Astrocyte (in vitro differentiated cells and primary cell): ENCODE measurements around the gene SBNO2. TPM values are rescaled to one million over a fixed set of nuclear protein-coding genes. Genes with fewer than 3 reads are reported as not detected.

ENCODE experiments used
- DNase-seq: peaks from one replicate; pipeline ENCODE4 v3.0.0-alpha.2; 2010; ENCODE audit warnings: low read depth
- FAIRE-seq: peaks from 2 replicates; lab custom pipeline; 2011; peaks lifted over from hg19 to GRCh38; lab: Jason Lieb, UNC
- H2AFZ ChIP-seq: 2 replicates; pipeline ENCODE4 v1.6.0; 2012; ENCODE audit warnings: low read depth, low read length, inconsistent platforms
- H3K27ac ChIP-seq: 2 replicates; pipeline ENCODE4 v1.5.1; 2011; ENCODE audit warnings: low read depth, low read length, inconsistent platforms
- H3K27me3 ChIP-seq: 2 replicates; pipeline ENCODE4 v1.6.0; 2011; ENCODE audit warnings: low read length, inconsistent platforms; ENCODE audit not compliant: insufficient read depth
- H3K36me3 ChIP-seq: 2 replicates; pipeline ENCODE4 v1.5.1; 2011; ENCODE audit warnings: low read length, inconsistent platforms; ENCODE audit not compliant: insufficient read depth
- H3K4me1 ChIP-seq: 2 replicates; pipeline ENCODE4 v1.5.1; 2011; ENCODE audit warnings: low read length, inconsistent platforms; ENCODE audit not compliant: insufficient read depth
- H3K4me2 ChIP-seq: 2 replicates; pipeline ENCODE4 v1.6.0; 2012; ENCODE audit warnings: low read length, inconsistent platforms
- H3K4me3 ChIP-seq: 2 replicates; pipeline ENCODE4 v1.5.1; 2011; ENCODE audit warnings: low read depth, mild to moderate bottlenecking, low read length, inconsistent platforms; ENCODE audit not compliant: insufficient read depth
- H3K79me2 ChIP-seq: 2 replicates; pipeline ENCODE4 v1.6.0; 2012; ENCODE audit warnings: mild to moderate bottlenecking, low read length, inconsistent platforms; ENCODE audit not compliant: insufficient read depth
- H3K9ac ChIP-seq: 2 replicates; pipeline ENCODE4 v1.6.0; 2012; ENCODE audit warnings: mild to moderate bottlenecking, low read length, inconsistent platforms
- H3K9me3 ChIP-seq: 2 replicates; pipeline ENCODE4 v1.5.1; 2012; ENCODE audit warnings: low read depth, mild to moderate bottlenecking, low read length, inconsistent platforms; ENCODE audit not compliant: insufficient read depth
- H4K20me1 ChIP-seq: 2 replicates; pipeline ENCODE4 v1.6.0; 2012; ENCODE audit warnings: low read length, inconsistent platforms; ENCODE audit not compliant: insufficient read depth
- H3K27ac Mint-ChIP-seq: one replicate; pipeline ENCODE4 v1.8.0; 2021; ENCODE audit warnings: mild to moderate bottlenecking, mixed read lengths; ENCODE audit not compliant: unreplicated experiment
- H3K27me3 Mint-ChIP-seq: one replicate; pipeline ENCODE4 v1.8.0; 2021; ENCODE audit warnings: low read depth, mixed read lengths; ENCODE audit not compliant: unreplicated experiment
- H3K36me3 Mint-ChIP-seq: one replicate; pipeline ENCODE4 v1.8.0; 2021; ENCODE audit warnings: low read depth, mixed read lengths; ENCODE audit not compliant: unreplicated experiment
- H3K4me1 Mint-ChIP-seq: one replicate; pipeline ENCODE4 v1.8.0; 2021; ENCODE audit warnings: low read depth, mixed read lengths; ENCODE audit not compliant: unreplicated experiment
- H3K4me3 Mint-ChIP-seq: one replicate; pipeline ENCODE4 v1.8.0; 2021; ENCODE audit warnings: mild to moderate bottlenecking, moderate library complexity, mixed read lengths; ENCODE audit not compliant: unreplicated experiment
- H3K9me3 Mint-ChIP-seq: one replicate; pipeline ENCODE4 v1.8.0; 2021; ENCODE audit warnings: mild to moderate bottlenecking, mixed read lengths; ENCODE audit not compliant: unreplicated experiment
- CTCF ChIP-seq: IDR thresholded peaks from 2 replicates; pipeline ENCODE4 v1.5.1; 2011; ENCODE audit warnings: low read depth, mild to moderate bottlenecking, inconsistent platforms, low read length, moderate library complexity; ENCODE audit not compliant: insufficient read depth
- EZH2 ChIP-seq: IDR thresholded peaks from 2 replicates; pipeline ENCODE4 v1.6.1; 2012; ENCODE audit warnings: mild to moderate bottlenecking, low read length, inconsistent platforms; ENCODE audit not compliant: insufficient read depth
- total RNA-seq: library from RNA; stranded (reverse); gene quantifications from 2 replicates; pipeline ENCODE4 v1.2.1, GENCODE V29; 2021

SBNO2 gene
- total RNA-seq, 1 donor from 2014 or later, result 39.3 TPM

- H3K4me1 ChIP-seq, result peaks cover 3% of the 10 kb centered on the region
- H3K9me3 ChIP-seq, result no peaks in the 10 kb centered on the region
- peaks cover 9% of the 10 kb centered on the region for H4K20me1 ChIP-seq
- TF ChIP-seq CTCF, result no peak
- TF ChIP-seq EZH2, result no peak
- peaks cover 3% of the 10 kb centered on the region for H3K4me1 Mint-ChIP-seq
- no peak overlapping the region for H3K4me3 Mint-ChIP-seq
- DNase-seq (no peak), FAIRE-seq (no peak)
- H3K27ac Mint-ChIP-seq, result no peak overlapping the region
- H3K27me3 Mint-ChIP-seq, result peaks cover 34% of the 10 kb centered on the region
- no peaks in the 10 kb centered on the region for H3K79me2 ChIP-seq
- H2AFZ ChIP-seq, result no peak overlapping the region
- no peak overlapping the region for H3K27ac ChIP-seq
- no peaks in the 10 kb centered on the region for H3K36me3 ChIP-seq
- H3K4me2 ChIP-seq, result no peak overlapping the region
- peaks cover 35% of the 10 kb centered on the region for H3K27me3 ChIP-seq
- no peaks in the 10 kb centered on the region for H3K9me3 Mint-ChIP-seq
- H3K9ac ChIP-seq, result no peak overlapping the region
- peaks cover 2% of the 10 kb centered on the region for H3K36me3 Mint-ChIP-seq
- H3K4me3 ChIP-seq, result no peak overlapping the region
Observed at GRCh38 chr19:1069009-1069779, 104.9 kb downstream of the SBNO2 start.

GRCh38 chr19:1068009-1069001, 105.8 kb downstream of the SBNO2 start:
- H3K4me2 ChIP-seq, result no peak overlapping the region
- TF ChIP-seq EZH2, result no peak
- TF ChIP-seq CTCF, result no peak
- H3K27ac ChIP-seq, result no peak overlapping the region
- peaks cover 3% of the 10 kb centered on the region for H3K4me1 ChIP-seq
- Mint-ChIP-seq H3K36me3 (peaks cover 2% of the 10 kb centered on the region), H3K27ac (no peak overlapping the region), H3K4me3 (no peak overlapping the region), H3K27me3 (peaks cover 33% of the 10 kb centered on the region), H3K4me1 (peaks cover 3% of the 10 kb centered on the region), H3K9me3 (no peaks in the 10 kb centered on the region)
- peaks cover 9% of the 10 kb centered on the region for H4K20me1 ChIP-seq
- H3K9me3 ChIP-seq, result no peaks in the 10 kb centered on the region
- FAIRE-seq, result no peak
- peaks cover 35% of the 10 kb centered on the region for H3K27me3 ChIP-seq
- H2AFZ ChIP-seq, result no peak overlapping the region
- H3K4me3 ChIP-seq, result no peak overlapping the region
- no peaks in the 10 kb centered on the region for H3K36me3 ChIP-seq
- no peak overlapping the region for H3K9ac ChIP-seq
- no peak for DNase-seq
- no peaks in the 10 kb centered on the region for H3K79me2 ChIP-seq
